A549 (cell line): ENCODE data around the gene TRAK1. TPM values are rescaled to one million over a fixed set of nuclear protein-coding genes. Genes with fewer than 3 reads are reported as not detected.

Experiments
- ATAC-seq, 2 experiments: fragments of 200-7000 bp in 1 of 2; fragments of >200 bp in 1 of 2; cut with Nextera tagmentation in 1 of 2; cut with Tn5 transposase in 1 of 2; 3 replicates each; pipeline versions ENCODE4 v1.8.0 to v1.9.1; 2018 to 2020; ENCODE audit warnings: mild to moderate bottlenecking in 1 of 2, moderate library complexity in 1 of 2
- CTCF ChIA-PET: fragments of 300-600 bp; sonication (Branson Sonifier 250); formaldehyde crosslinking; extraction: SDS; loops from one replicate; lab custom pipeline; 2021; ENCODE audit warnings: antibody characterized with exemption, inconsistent platforms; lab: Yijun Ruan, JAX
- POLR2A ChIA-PET: fragments of 350-600 bp; formaldehyde crosslinking; extraction: SDS; loops from one replicate; lab custom pipeline; 2021; ENCODE audit warnings: antibody characterized with exemption, inconsistent platforms; lab: Yijun Ruan, JAX
- DNase-seq, 2 experiments: peaks; one replicate each; pipeline versions ENCODE4 v3.0.0 to v3.0.0-alpha.2; 2011 to 2016; ENCODE audit warnings: low read depth in 1 of 2, low spot score in 1 of 2
- FAIRE-seq: peaks from 2 replicates; lab custom pipeline; 2011; peaks lifted over from hg19 to GRCh38; lab: Jason Lieb, UNC
- H3K27ac ChIP-seq, 2 experiments: fragments of >200 bp; sonication (Bioruptor Twin); formaldehyde crosslinking; 3 replicates each; pipeline ENCODE4 v1.5.1; 2016 to 2017
- H3K4me1 ChIP-seq: fragments of >200 bp; sonication (Bioruptor Twin); formaldehyde crosslinking; 3 replicates; pipeline ENCODE4 v1.6.1; 2016
- H3K4me2 ChIP-seq: fragments of >200 bp; sonication (Bioruptor Twin); formaldehyde crosslinking; 3 replicates; pipeline ENCODE4 v1.6.1; 2016
- H3K4me3 ChIP-seq: fragments of >200 bp; sonication (Bioruptor Twin); formaldehyde crosslinking; 3 replicates; pipeline ENCODE4 v1.5.1; 2016
- H3K9me3 ChIP-seq: fragments of >200 bp; sonication (Bioruptor Twin); formaldehyde crosslinking; 3 replicates; pipeline ENCODE4 v1.6.1; 2016
- CBX8 ChIP-seq: fragments of 200-600 bp; sonication (generic); IDR thresholded peaks from 2 replicates; pipeline ENCODE4 v1.6.1; 2016
- CTCF ChIP-seq: fragments of >200 bp; sonication (Bioruptor Twin); formaldehyde crosslinking; IDR thresholded peaks from 3 replicates; pipeline ENCODE4 v1.5.1; 2016
- FOSL2 ChIP-seq, 2 experiments: fragments of 450-650 bp in 1 of 2; fragments of >200 bp in 1 of 2; sonication (Bioruptor Twin) in 1 of 2; formaldehyde crosslinking; IDR thresholded peaks; 2 replicates each; pipeline versions ENCODE4 v1.5.0 to v1.6.1; 2016 to 2020; ENCODE audit warnings: mild to moderate bottlenecking in 1 of 2, moderate library complexity in 1 of 2
- FOXS1 ChIP-seq: fragments of 250-450 bp; sonication (Bioruptor Pico); IDR thresholded peaks from 2 replicates; pipeline ENCODE4 v1.5.0; 2020; ENCODE audit warnings: mild to moderate bottlenecking, moderate library complexity
- GATA3 ChIP-seq: IDR thresholded peaks from 2 replicates; pipeline ENCODE4 v1.6.1; 2012; ENCODE audit warnings: borderline replicate concordance
- HDAC2 ChIP-seq: fragments of 200-600 bp; sonication (generic); IDR thresholded peaks from 2 replicates; pipeline ENCODE4 v1.6.1; 2016
- HES2 ChIP-seq: fragments of >200 bp; sonication (Bioruptor Twin); formaldehyde crosslinking; IDR thresholded peaks from 2 replicates; pipeline ENCODE4 v1.6.1; 2016
- HEYL ChIP-seq: fragments of 250-450 bp; sonication (Bioruptor Pico); IDR thresholded peaks from 2 replicates; pipeline ENCODE4 v1.8.0; 2021; ENCODE audit warnings: mild to moderate bottlenecking, moderate library complexity
- HMGXB4 ChIP-seq: fragments of 250-450 bp; sonication (Bioruptor Pico); IDR thresholded peaks from 2 replicates; pipeline ENCODE4 v1.5.0; 2021; ENCODE audit warnings: mild to moderate bottlenecking, moderate library complexity, borderline replicate concordance
- JUNB ChIP-seq: fragments of >200 bp; sonication (Bioruptor Twin); formaldehyde crosslinking; IDR thresholded peaks from 2 replicates; pipeline ENCODE4 v1.6.1; 2016
- KDM1A ChIP-seq: fragments of 200-600 bp; sonication (generic); IDR thresholded peaks from 2 replicates; pipeline ENCODE4 v1.6.1; 2016; ENCODE audit warnings: low read depth, mild to moderate bottlenecking
- MAX ChIP-seq: IDR thresholded peaks from 2 replicates; pipeline ENCODE4 v1.6.1; 2012
- MAZ ChIP-seq: fragments of 150-350 bp; IDR thresholded peaks from 2 replicates; pipeline ENCODE4 v1.6.1; 2014; ENCODE audit warnings: antibody characterized with exemption, low read depth, low read length, borderline replicate concordance
- MYC ChIP-seq: IDR thresholded peaks from 2 replicates; pipeline ENCODE4 v1.6.1; 2012; ENCODE audit warnings: mild to moderate bottlenecking, inconsistent platforms, low read length, improper control_type of control experiment, borderline replicate concordance
- NR3C1 ChIP-seq: fragments of >200 bp; sonication (Bioruptor Twin); formaldehyde crosslinking; IDR thresholded peaks from 3 replicates; pipeline ENCODE4 v1.6.1; 2017
- REST ChIP-seq: fragments of 200-600 bp; sonication (generic); IDR thresholded peaks from 2 replicates; pipeline ENCODE4 v1.6.1; 2016; ENCODE audit warnings: antibody characterized with exemption, mild to moderate bottlenecking, moderate library complexity
- WGBS: methylation state at CpG from one replicate; pipeline ENCODE4 v1.1.6; 2017; ENCODE audit errors: missing lambda C conversion rate; 5-methylcytosine and 5-hydroxymethylcytosine counted together
- polyA plus RNA-seq, 4 experiments: library from polyadenylated mRNA; depleted of rRNA in 3 of 4; stranded (reverse); fragments of >200 nt; fragmentation: RNase III in 1 of 4; extraction: RNeasy Plus Mini Kit Qiagen cat#74134 plus additional on column Dnase treatment in 1 of 4; gene quantifications; 2 replicates in 3 of 4; 3 replicates in 1 of 4; pipeline ENCODE4 v1.2.3, GENCODE V29; 2011 to 2017
- TF ChIP-seq, protein P1 (sequence below): fragments of 250-450 bp; sonication (Bioruptor Pico); IDR thresholded peaks from 2 replicates; pipeline ENCODE4 v1.5.0; 2020; ENCODE audit warnings: low read depth, mild to moderate bottlenecking, moderate library complexity
- TF ChIP-seq, protein P2 (sequence below): fragments of 450-650 bp; IDR thresholded peaks from 2 replicates; pipeline ENCODE4 v1.6.1; 2014; ENCODE audit warnings: antibody characterized with exemption

Gene TRAK1
- polyA plus RNA-seq, 2 of the 4 experiments (the other 2 are of a cell fraction): 12.2 to 22.3 TPM

DNA sequence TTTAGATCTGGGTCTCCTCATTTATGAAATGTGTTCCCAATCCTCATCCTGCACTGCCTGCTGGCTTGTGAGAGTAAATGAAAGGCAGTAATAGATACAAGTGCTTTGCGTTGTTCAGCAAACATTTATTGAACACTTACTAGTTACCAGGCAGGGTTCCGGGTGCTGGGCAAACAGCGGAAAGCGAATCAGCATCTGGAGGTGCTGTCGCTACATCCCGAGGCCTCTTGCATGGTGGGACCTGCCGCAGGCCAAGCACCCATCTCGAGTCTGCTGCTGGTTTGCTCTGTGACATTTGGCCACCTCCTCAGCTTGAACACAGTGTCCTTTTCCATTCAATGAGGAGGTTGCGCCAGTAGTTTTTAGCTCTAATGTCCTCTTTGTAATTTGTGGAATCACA is 24.8 kb downstream of the TRAK1 start:
- CTCF ChIA-PET: interaction anchor here (1.5 to 6.7 kb wide), 3 partner anchors 13 to 74 kb away, joined by 4 to 102 read pairs (median 38); no protein-coding TSS in a partner anchor
- Histone ChIP-seq H3K4me2 (no peak overlapping the region), H3K4me3 (no peak overlapping the region), H3K9me3 (no peaks in the 10 kb centered on the region), H3K4me1 (peaks cover 15% of the 10 kb centered on the region), H3K27ac (no peak overlapping the region)
- TF ChIP-seq NR3C1 (no peak), REST (no peak), MYC (no peak), FOXS1 (CRISPR knock-in tag) (no peak), FOSL2 (IDR thresholded peaks at IDR 0.05) (no peak), FOSL2 (CRISPR knock-in tag; IDR thresholded peaks at IDR 0.05) (no peak), CBX8 (no peak), GATA3 (no peak), HES2 (no peak), HEYL (CRISPR knock-in tag) (no peak), JUNB (no peak)
- TF ChIP-seq, protein P1, sequence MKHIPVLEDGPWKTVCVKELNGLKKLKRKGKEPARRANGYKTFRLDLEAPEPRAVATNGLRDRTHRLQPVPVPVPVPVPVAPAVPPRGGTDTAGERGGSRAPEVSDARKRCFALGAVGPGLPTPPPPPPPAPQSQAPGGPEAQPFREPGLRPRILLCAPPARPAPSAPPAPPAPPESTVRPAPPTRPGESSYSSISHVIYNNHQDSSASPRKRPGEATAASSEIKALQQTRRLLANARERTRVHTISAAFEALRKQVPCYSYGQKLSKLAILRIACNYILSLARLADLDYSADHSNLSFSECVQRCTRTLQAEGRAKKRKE: no peak
- POLR2A ChIA-PET: no interaction called here
- no peak for FAIRE-seq
- DNase-seq: no peak
- ATAC-seq: no peak
- 91% methylated on average over 7 of the region's 9 CpGs for WGBS

GRCh38 chr3:42116466-42116865 is 25.3 kb downstream of the TRAK1 start:
- POLR2A ChIA-PET: no interaction called here
- 81% methylated on average over 1 of the region's 1 CpG for WGBS
- H3K27ac ChIP-seq: no peak overlapping the region
- H3K4me3 ChIP-seq: no peak overlapping the region
- DNase-seq (no peak), ATAC-seq (no peak), FAIRE-seq (no peak)
- H3K9me3 ChIP-seq: no peaks in the 10 kb centered on the region
- peaks cover 15% of the 10 kb centered on the region for H3K4me1 ChIP-seq
- TF ChIP-seq, protein P2, sequence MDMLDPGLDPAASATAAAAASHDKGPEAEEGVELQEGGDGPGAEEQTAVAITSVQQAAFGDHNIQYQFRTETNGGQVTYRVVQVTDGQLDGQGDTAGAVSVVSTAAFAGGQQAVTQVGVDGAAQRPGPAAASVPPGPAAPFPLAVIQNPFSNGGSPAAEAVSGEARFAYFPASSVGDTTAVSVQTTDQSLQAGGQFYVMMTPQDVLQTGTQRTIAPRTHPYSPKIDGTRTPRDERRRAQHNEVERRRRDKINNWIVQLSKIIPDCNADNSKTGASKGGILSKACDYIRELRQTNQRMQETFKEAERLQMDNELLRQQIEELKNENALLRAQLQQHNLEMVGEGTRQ: no peak
- TF ChIP-seq REST: no peak
- no peak for TF ChIP-seq HDAC2
- no peak for TF ChIP-seq KDM1A
- TF ChIP-seq MAZ: no peak
- TF ChIP-seq HMGXB4: no peak
- no peak for TF ChIP-seq CTCF
- no peak for TF ChIP-seq MAX
- no peak overlapping the region for H3K4me2 ChIP-seq
- CTCF ChIA-PET: interaction anchor here (0.6 to 6.7 kb wide), 9 partner anchors 12 to 82 kb away, joined by 3 to 102 read pairs (median 9); no protein-coding TSS in a partner anchor
